ENCODE results near the gene CXCL3. TPM values are rescaled to one million over a fixed set of nuclear protein-coding genes. Genes with fewer than 3 reads are reported as not detected.
"Not testable (repeated sequence)": the region's sequence is repeated elsewhere in the genome, so short reads cannot be mapped to it uniquely, and the experiment has no call there.

CXCL3 gene
- total RNA-seq, 1 donor from 2014 or later, result not detected

DNA sequence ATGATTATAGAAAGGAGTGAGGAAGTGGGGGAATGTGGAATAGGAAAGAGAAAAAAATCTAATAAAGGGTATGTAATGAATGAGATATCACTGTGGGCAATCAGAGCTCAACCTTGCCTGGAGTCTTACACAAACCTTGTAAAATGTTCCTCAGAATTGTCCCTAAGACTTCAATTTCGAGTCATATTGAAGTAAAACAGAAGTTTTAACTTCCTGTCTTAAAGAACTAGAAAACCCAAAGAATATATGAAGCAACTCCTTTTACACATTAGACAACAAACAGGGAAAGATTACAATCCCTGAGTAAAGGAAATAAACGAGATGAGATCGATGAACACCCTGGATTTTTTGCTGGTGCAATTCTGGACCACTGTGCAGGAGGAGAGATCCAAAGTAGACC, 42.5 kb upstream of the CXCL3 start:
- peaks cover 2% of the 10 kb centered on the region for H3K27me3 Mint-ChIP-seq
- CTCF ChIA-PET, result no interaction called here
- DNase-seq (no peak), ATAC-seq (ENCODE audit: low read depth) (no peak)
- H3K4me3 Mint-ChIP-seq, result no peak overlapping the region
- H3K36me3 Mint-ChIP-seq (ENCODE audit: low read depth), result no peaks in the 10 kb centered on the region
- TF ChIP-seq, protein P1, sequence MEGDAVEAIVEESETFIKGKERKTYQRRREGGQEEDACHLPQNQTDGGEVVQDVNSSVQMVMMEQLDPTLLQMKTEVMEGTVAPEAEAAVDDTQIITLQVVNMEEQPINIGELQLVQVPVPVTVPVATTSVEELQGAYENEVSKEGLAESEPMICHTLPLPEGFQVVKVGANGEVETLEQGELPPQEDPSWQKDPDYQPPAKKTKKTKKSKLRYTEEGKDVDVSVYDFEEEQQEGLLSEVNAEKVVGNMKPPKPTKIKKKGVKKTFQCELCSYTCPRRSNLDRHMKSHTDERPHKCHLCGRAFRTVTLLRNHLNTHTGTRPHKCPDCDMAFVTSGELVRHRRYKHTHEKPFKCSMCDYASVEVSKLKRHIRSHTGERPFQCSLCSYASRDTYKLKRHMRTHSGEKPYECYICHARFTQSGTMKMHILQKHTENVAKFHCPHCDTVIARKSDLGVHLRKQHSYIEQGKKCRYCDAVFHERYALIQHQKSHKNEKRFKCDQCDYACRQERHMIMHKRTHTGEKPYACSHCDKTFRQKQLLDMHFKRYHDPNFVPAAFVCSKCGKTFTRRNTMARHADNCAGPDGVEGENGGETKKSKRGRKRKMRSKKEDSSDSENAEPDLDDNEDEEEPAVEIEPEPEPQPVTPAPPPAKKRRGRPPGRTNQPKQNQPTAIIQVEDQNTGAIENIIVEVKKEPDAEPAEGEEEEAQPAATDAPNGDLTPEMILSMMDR (IDR thresholded peaks at IDR 0.05), result no peak
- intact Hi-C loops (cut with micrococcal nuclease), result no loop called here
- no peaks in the 10 kb centered on the region for H3K9me3 Mint-ChIP-seq
- no peaks in the 10 kb centered on the region for H3K4me1 Mint-ChIP-seq
- no peak overlapping the region for H3K27ac Mint-ChIP-seq
- POLR2A ChIA-PET, result no interaction called here

DNA sequence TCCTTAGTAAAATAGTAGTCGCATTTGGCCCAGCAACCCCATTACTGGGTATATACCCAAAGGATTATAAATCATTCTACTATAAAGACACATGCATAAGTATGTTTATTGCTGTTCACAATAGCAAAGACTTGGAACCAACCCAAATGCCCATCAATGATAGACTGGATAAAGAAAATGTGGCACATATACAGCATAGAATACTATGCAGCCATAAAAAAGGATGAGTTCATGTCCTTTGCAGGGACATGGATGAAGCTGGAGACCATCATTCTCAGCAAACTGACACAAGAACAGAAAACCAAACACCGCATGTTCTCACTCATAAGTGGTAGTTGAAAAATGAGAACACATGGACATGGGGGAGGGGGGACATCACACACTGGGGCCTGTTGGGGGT, 41.9 kb upstream of the CXCL3 start:
- CTCF ChIA-PET; H3K4me1 Mint-ChIP-seq; H3K36me3 Mint-ChIP-seq (ENCODE audit: low read depth); H3K27ac Mint-ChIP-seq; POLR2A ChIA-PET; ATAC-seq (ENCODE audit: low read depth); H3K9me3 Mint-ChIP-seq; intact Hi-C loops (cut with micrococcal nuclease); H3K27me3 Mint-ChIP-seq; DNase-seq; H3K4me3 Mint-ChIP-seq: not testable (repeated sequence)

DNA sequence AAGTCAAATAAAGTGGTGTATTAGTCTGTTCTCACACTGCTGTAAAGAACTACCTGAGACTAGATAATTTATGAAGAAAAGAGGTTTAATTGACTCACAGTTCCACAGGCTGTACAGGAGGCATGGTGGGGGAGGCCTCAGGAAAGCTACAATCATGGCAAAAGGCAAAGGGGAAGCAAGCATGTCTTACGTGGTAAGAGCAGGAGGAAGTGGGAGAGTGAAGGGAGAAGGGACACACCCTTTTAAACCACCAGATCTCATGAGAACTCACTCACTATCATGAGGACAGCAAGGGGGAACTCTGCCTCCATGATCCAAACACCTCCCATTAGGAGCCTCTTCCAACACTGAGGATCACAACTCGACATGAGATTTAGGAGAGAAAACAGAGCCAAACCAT, 40.5 kb upstream of the CXCL3 start:
- intact Hi-C loops (cut with micrococcal nuclease); H3K4me3 Mint-ChIP-seq; H3K36me3 Mint-ChIP-seq (ENCODE audit: low read depth); H3K4me1 Mint-ChIP-seq; H3K27ac Mint-ChIP-seq; POLR2A ChIA-PET; H3K9me3 Mint-ChIP-seq; DNase-seq; CTCF ChIA-PET; ATAC-seq (ENCODE audit: low read depth); H3K27me3 Mint-ChIP-seq: not testable (repeated sequence)

DNA sequence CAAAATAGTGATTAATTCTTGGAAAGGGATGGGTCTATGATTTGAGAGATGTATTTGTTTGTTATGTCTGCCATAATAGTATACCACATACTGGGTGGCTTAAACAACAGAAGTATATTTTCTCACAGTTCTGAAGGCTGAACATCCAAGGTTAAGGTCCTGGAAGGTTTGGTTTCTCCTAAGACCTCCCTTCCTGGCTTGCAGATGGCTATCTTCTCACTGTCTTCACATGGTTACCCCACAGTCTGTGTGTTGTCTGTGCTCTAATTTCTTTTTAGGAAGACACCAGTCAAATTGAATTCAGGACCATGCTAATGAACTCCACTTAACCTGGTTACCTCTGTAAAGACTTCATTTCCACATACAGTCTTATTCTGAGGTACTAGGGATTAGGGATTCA, 34.9 kb upstream of the CXCL3 start:
- ATAC-seq (ENCODE audit: low read depth) (no peak), DNase-seq (no peak)
- TF ChIP-seq, protein P1 (IDR thresholded peaks at IDR 0.05), result no peak
- POLR2A ChIA-PET, result no interaction called here
- H3K4me1 Mint-ChIP-seq, result no peaks in the 10 kb centered on the region
- no peaks in the 10 kb centered on the region for H3K36me3 Mint-ChIP-seq (ENCODE audit: low read depth)
- CTCF ChIA-PET, result no interaction called here
- H3K4me3 Mint-ChIP-seq, result no peak overlapping the region
- intact Hi-C loops (cut with micrococcal nuclease), result no loop called here
- H3K27ac Mint-ChIP-seq, result no peak overlapping the region
- H3K27me3 Mint-ChIP-seq, result peaks cover 8% of the 10 kb centered on the region
- peaks cover 4% of the 10 kb centered on the region for H3K9me3 Mint-ChIP-seq

DNA sequence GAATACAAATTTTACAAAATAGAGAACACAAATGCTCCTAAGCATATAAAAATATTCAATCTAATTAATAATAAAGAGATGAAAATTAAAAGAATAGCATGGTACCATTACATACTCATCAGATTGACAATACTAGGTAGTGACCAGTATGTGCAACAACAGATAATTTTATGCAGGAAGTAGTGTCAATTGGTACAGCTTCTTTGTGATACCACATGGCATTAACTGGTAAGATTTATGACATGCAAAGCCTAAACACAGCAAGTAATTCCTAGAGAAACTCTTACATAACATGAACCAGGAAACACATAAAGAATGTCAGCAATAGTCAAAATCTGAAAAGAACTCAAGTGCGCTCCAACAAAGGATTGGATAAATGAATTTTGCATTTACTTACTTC, 34.2 kb upstream of the CXCL3 start:
- ATAC-seq (ENCODE audit: low read depth) (no peak), DNase-seq (no peak)
- H3K27ac Mint-ChIP-seq, result no peak overlapping the region
- H3K4me3 Mint-ChIP-seq, result no peak overlapping the region
- peaks cover 4% of the 10 kb centered on the region for H3K9me3 Mint-ChIP-seq
- CTCF ChIA-PET, result no interaction called here
- intact Hi-C loops (cut with micrococcal nuclease), result no loop called here
- POLR2A ChIA-PET, result no interaction called here
- no peaks in the 10 kb centered on the region for H3K4me1 Mint-ChIP-seq
- TF ChIP-seq, protein P1 (IDR thresholded peaks at IDR 0.05), result no peak
- peaks cover 8% of the 10 kb centered on the region for H3K27me3 Mint-ChIP-seq
- H3K36me3 Mint-ChIP-seq (ENCODE audit: low read depth), result no peaks in the 10 kb centered on the region

DNA sequence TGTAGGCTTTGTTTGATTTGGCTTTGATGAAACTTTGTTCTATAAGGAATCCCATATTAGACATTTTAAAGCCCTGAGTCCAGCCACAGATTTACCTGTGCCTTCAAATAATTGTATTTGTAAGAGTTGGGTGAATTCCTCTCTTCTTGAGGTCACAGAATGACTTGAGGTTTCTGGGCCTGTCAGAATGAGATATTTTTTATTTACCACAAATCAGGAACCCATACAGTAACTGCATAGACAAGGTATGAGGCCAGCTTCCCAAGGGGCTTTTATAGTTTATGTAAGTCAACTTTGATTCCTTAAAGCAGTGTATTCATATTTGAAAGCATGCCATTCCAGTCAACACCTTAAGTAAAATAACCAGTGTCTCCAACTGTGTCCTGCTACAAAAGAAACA, 29.1 kb upstream of the CXCL3 start:
- ATAC-seq (ENCODE audit: low read depth), result no peak
- Mint-ChIP-seq H3K9me3 (peaks cover 4% of the 10 kb centered on the region), H3K27ac (no peak overlapping the region), H3K36me3 (ENCODE audit: low read depth) (no peaks in the 10 kb centered on the region), H3K27me3 (peaks cover 10% of the 10 kb centered on the region), H3K4me1 (no peaks in the 10 kb centered on the region), H3K4me3 (no peak overlapping the region)
- no peak for DNase-seq
- POLR2A ChIA-PET, result no interaction called here
- TF ChIP-seq, protein P1 (IDR thresholded peaks at IDR 0.05), result no peak
- intact Hi-C loops (cut with micrococcal nuclease), result no loop called here
- CTCF ChIA-PET, result no interaction called here

Data from activated B cell treated with CpG ODN at 0.5 μM for 24 hours (primary cell).